SU-DHL-6 (cell line): ENCODE results near the gene IFT52.
"Not testable (repeated sequence)": the region's sequence is repeated elsewhere in the genome, so short reads cannot be mapped to it uniquely, and the experiment has no call there.

Source experiments
- H2AFZ ChIP-seq: fragments of 200-600 bp; sonication (generic); 2 replicates; pipeline ENCODE4 v1.6.1; 2014; ENCODE audit warnings: low read depth, mild to moderate bottlenecking, moderate library complexity, mixed read lengths, antibody characterized with exemption, low read length; ENCODE audit not compliant: severe bottlenecking
- H3F3A ChIP-seq: fragments of 200-600 bp; shearing (Covaris generic); 2 replicates; pipeline ENCODE4 v1.6.0; 2016; ENCODE audit warnings: antibody characterized with exemption, mild to moderate bottlenecking; ENCODE audit not compliant: insufficient read depth
- H3K27ac ChIP-seq: fragments of 200-600 bp; sonication (generic); 2 replicates; pipeline ENCODE4 v1.5.1; 2016; ENCODE audit warnings: low read depth, mild to moderate bottlenecking, low read length, moderate library complexity, mixed read lengths
- H3K27me3 ChIP-seq: fragments of 200-600 bp; sonication (generic), shearing (Covaris generic); 2 replicates; pipeline ENCODE4 v1.6.0; 2014; ENCODE audit warnings: mild to moderate bottlenecking, low read length
- H3K36me3 ChIP-seq: fragments of 200-600 bp; sonication (generic); 2 replicates; pipeline ENCODE4 v1.6.1; 2014; ENCODE audit warnings: mild to moderate bottlenecking, low read length, mixed read lengths
- H3K4me2 ChIP-seq: fragments of 300-600, 200-600 bp; shearing (Covaris generic), sonication (generic); 2 replicates; pipeline ENCODE4 v1.6.0; 2014; ENCODE audit warnings: low read length, low read depth, mild to moderate bottlenecking; ENCODE audit not compliant: poor library complexity, severe bottlenecking
- H3K4me3 ChIP-seq: fragments of 200-600 bp; sonication (generic); 2 replicates; pipeline ENCODE4 v1.5.1; 2014; ENCODE audit warnings: antibody characterized with exemption, low read length, mild to moderate bottlenecking, mixed read lengths; ENCODE audit not compliant: insufficient read depth, poor library complexity, severe bottlenecking
- H3K79me2 ChIP-seq: fragments of 200-600 bp; sonication (generic); 2 replicates; pipeline ENCODE4 v1.6.1; 2014; ENCODE audit warnings: mild to moderate bottlenecking, low read length, moderate library complexity; ENCODE audit not compliant: insufficient read depth
- H3K9ac ChIP-seq: fragments of 200-600 bp; sonication (generic); 2 replicates; pipeline ENCODE4 v1.7.0; 2014; ENCODE audit warnings: mild to moderate bottlenecking, low read length
- H3K9me2 ChIP-seq: fragments of 200-600 bp; sonication (generic); replicated peaks from 2 replicates; pipeline ENCODE4 v1.6.1; 2014; ENCODE audit warnings: low read length; ENCODE audit not compliant: insufficient read depth
- H3K9me3 ChIP-seq: fragments of 200-600 bp; sonication (generic); 2 replicates; pipeline ENCODE4 v1.6.1; 2014; ENCODE audit warnings: low read length, mixed read lengths; ENCODE audit not compliant: insufficient read depth
- H4K20me1 ChIP-seq: fragments of 200-600 bp; sonication (generic); 2 replicates; pipeline ENCODE4 v1.6.1; 2014; ENCODE audit warnings: low read depth, mild to moderate bottlenecking, antibody characterized with exemption, low read length, moderate library complexity, mixed read lengths
- CTCF ChIP-seq: fragments of 200-600 bp; sonication (generic); IDR thresholded peaks from one replicate; pipeline ENCODE4 v1.5.1; 2017; ENCODE audit warnings: antibody characterized with exemption, mild to moderate bottlenecking, low read length, moderate library complexity; ENCODE audit not compliant: insufficient read depth, poor library complexity, severe bottlenecking
- EZH2phosphoT487 ChIP-seq: fragments of 200-600 bp; sonication (generic), shearing (Covaris generic); conservative IDR thresholded peaks from 2 replicates; pipeline ENCODE4 v1.6.1; 2018; ENCODE audit warnings: mild to moderate bottlenecking, antibody characterized with exemption, low read length, moderate library complexity, mixed read lengths

IFT52 gene

GRCh38 chr20:43650997-43651525 is 60.3 kb downstream of the IFT52 start:
- H2AFZ ChIP-seq = no peak overlapping the region
- H4K20me1 ChIP-seq = no peaks in the 10 kb centered on the region
- peaks cover 6% of the 10 kb centered on the region; the same call in 1 of the 2 replicates for H3F3A ChIP-seq
- no peak overlapping the region for H3K4me3 ChIP-seq
- no peaks in the 10 kb centered on the region for H3K9me3 ChIP-seq
- no peaks in the 10 kb centered on the region for H3K27me3 ChIP-seq
- TF ChIP-seq CTCF (no peak), EZH2phosphoT487 (no peak)
- no peak overlapping the region for H3K9ac ChIP-seq
- no peaks in the 10 kb centered on the region for H3K9me2 ChIP-seq
- no peaks in the 10 kb centered on the region for H3K79me2 ChIP-seq
- H3K27ac ChIP-seq = no peak overlapping the region
- H3K4me2 ChIP-seq = no peak overlapping the region
- no peaks in the 10 kb centered on the region for H3K36me3 ChIP-seq

- not testable (repeated sequence) for H3K4me2 ChIP-seq, H2AFZ ChIP-seq, H3K79me2 ChIP-seq, H3K9me3 ChIP-seq, H3K36me3 ChIP-seq, H4K20me1 ChIP-seq, H3K27ac ChIP-seq, H3K9me2 ChIP-seq, H3K9ac ChIP-seq, H3F3A ChIP-seq, H3K4me3 ChIP-seq, H3K27me3 ChIP-seq
Measured at GRCh38 chr20:43651650-43652184, 61.0 kb downstream of the IFT52 start.

- H3K79me2 ChIP-seq = no peaks in the 10 kb centered on the region
- H2AFZ ChIP-seq = no peak overlapping the region
- no peaks in the 10 kb centered on the region for H3K9me3 ChIP-seq
- H4K20me1 ChIP-seq = no peaks in the 10 kb centered on the region
- no peak overlapping the region for H3K4me2 ChIP-seq
- peaks cover 8% of the 10 kb centered on the region; the same call in 1 of the 2 replicates for H3F3A ChIP-seq
- no peak overlapping the region for H3K4me3 ChIP-seq
- no peak overlapping the region for H3K9ac ChIP-seq
- TF ChIP-seq CTCF = no peak
- TF ChIP-seq EZH2phosphoT487 = no peak
- no peaks in the 10 kb centered on the region for H3K27me3 ChIP-seq
- H3K27ac ChIP-seq = no peak overlapping the region
- no peaks in the 10 kb centered on the region for H3K9me2 ChIP-seq
- H3K36me3 ChIP-seq = no peaks in the 10 kb centered on the region
Measured at GRCh38 chr20:43653966-43654365, 63.2 kb downstream of the IFT52 start.

GRCh38 chr20:43655176-43655575 is 64.4 kb downstream of the IFT52 start:
- H3F3A ChIP-seq, H3K9me2 ChIP-seq, H3K9me3 ChIP-seq, H2AFZ ChIP-seq, H4K20me1 ChIP-seq, H3K4me3 ChIP-seq, H3K9ac ChIP-seq, H3K79me2 ChIP-seq, H3K27ac ChIP-seq, H3K36me3 ChIP-seq, H3K27me3 ChIP-seq, H3K4me2 ChIP-seq: not testable (repeated sequence)
